EH (cell line): ENCODE data around the gene OR4A47.
"Not testable (repeated sequence)": the region's sequence is repeated elsewhere in the genome, so short reads cannot be mapped to it uniquely, and the experiment has no call there.

Source experiments
- DNase-seq: peaks from one replicate; pipeline ENCODE4 v3.0.0-alpha.2; 2015; ENCODE audit warnings: low read depth

Gene OR4A47, protein sequence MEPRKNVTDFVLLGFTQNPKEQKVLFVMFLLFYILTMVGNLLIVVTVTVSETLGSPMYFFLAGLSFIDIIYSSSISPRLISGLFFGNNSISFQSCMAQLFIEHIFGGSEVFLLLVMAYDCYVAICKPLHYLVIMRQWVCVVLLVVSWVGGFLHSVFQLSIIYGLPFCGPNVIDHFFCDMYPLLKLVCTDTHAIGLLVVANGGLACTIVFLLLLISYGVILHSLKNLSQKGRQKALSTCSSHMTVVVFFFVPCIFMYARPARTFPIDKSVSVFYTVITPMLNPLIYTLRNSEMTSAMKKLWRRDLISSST

DNA sequence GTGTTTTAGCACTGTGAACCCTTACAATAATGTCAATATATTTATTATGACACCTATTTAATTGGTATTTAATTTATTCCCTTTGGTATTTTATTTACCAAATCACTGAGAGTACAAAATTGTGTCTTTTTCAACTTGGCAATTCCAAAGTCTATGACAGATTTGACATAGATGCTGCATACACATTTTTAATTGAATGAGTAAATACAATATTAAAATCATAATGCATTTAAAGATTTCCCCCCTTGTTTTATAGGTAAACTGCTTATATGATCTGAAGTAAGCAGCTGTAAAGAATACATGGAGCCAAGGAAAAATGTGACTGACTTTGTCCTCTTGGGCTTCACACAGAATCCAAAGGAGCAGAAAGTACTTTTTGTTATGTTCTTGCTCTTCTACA lies at the start of gene OR4A47:
OR4A47 (plus strand) TSS at position 301 of the 400 bp plus-strand sequence; CDS start at position 301, 0 bp downstream.
- DNase-seq = not testable (repeated sequence)

DNA sequence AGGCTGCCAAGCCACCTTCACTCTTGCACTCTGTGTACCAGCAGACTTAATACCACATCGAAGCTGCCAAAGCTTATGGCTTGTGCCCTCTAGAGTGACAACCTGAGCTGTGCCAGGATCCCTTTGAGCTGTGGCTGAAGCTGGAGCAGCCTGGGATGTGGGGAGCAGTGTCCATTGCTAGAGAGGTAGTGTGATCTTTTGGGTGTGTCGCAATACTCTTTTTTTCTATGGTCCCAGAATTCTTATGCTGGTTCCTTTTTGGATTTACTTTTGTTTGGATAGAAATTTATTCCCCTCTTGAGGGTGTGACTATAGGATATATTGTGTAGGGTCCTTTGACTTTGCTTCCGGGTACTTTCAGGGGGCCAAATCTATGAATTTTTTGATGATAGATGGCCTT lies 32.7 kb upstream of the OR4A47 start:
- not testable (repeated sequence) for DNase-seq

DNA sequence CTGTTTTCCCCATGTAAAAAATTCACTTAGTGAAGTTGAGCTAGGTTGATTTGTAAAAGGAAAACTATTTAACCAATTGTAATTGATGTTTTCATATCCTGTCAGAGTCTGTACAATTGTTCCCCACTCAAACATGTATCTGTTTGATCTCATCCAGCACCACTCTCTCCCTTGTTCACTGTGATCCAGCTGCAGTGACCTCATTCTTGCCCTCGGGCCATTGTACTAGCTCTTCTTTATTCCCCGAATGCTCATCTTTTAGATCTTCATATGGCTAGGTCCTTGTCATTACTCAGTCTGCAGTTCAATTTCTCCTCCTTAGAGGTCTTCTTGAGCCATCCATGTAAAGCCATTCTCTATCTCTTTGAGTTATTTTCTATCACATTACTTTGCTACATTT lies 14.6 kb upstream of the OR4A47 start:
- not testable (repeated sequence) for DNase-seq

DNA sequence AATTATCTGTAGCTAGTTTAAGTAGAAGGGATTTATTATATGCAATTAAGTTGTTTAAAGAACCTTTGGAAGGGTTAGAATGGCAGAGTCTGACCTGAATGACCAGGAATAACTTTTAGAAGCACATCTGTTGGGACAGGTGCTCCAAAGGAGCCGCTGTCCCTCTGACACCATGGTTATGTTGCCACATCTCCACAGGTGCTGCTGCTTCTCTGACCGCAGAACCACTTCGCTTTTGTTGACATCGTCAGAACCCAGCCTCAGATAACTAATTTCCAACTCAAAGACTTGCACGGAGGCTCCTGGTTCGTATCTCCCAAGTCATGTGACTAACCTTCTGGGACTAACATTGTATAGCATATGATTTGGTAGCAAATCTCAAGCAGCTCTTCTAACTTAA lies 13.9 kb upstream of the OR4A47 start:
- DNase-seq = not testable (repeated sequence)

DNA sequence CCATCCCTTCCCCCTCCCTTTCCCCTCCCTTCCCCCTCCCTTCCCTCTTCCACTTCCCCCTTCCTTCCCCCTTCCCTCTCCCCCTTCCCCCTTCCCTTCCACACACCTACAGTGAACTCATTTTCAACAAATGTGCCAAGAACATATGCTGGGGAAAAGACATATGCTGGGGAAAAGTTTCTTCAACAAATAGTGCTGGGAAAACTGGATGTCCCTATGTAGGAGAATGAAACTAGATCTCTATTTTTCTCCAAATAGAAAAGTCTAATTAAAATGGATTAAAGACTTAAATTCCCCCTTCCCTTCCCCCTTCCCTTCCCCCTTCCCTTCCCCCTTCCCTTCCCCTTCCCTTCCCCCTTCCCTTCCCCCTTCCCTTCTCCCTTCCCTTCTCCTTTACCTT lies 17.6 kb downstream of the OR4A47 start:
- DNase-seq = not testable (repeated sequence)

DNA sequence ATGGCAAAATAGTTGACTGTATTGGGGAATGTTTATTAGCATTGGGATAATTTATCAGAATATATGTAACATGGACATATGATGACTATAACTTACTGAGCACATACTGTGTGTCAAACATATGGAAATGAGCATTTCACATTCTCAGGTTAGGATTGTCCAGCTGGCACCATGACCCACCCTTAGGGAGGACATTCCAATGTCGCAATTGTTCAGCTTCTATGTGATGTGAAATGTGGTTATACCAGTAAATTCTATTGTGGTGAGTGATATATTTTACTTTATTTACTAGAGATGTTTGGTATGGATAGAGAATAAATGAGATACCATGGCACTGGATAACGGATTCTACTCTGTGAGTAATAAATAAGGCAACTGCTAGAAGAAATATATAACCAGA lies 50.4 kb downstream of the OR4A47 start:
- DNase-seq = no peak
